Measurements from ENCODE around the gene HDAC10. TPM values are rescaled to one million over a fixed set of nuclear protein-coding genes. Genes with fewer than 3 reads are reported as not detected.

Gene HDAC10
- total RNA-seq, 1 donor from 2014 or later = 47.9 TPM

GRCh38 chr22:50227579-50228215 is 23.4 kb downstream of the HDAC10 start:
- H3K4me3 ChIP-seq = no peak overlapping the region
- H3K27ac ChIP-seq = no peak overlapping the region
- no peaks in the 10 kb centered on the region for H3K9me3 ChIP-seq
- no peaks in the 10 kb centered on the region for H3K4me1 ChIP-seq
- H3K27me3 ChIP-seq (ENCODE audit: low read depth) = no peaks in the 10 kb centered on the region
- intact Hi-C loops (cut with DNase I) = no loop called here
- DNase-seq (peak; percentile 38), ATAC-seq (no peak)
- TF ChIP-seq CTCF (IDR thresholded peaks at IDR 0.05) = no peak
- H3K36me3 ChIP-seq = peaks cover 90% of the 10 kb centered on the region

- intact Hi-C loops (cut with DNase I) = no loop called here
- no peak overlapping the region for H3K27ac ChIP-seq
- no peaks in the 10 kb centered on the region for H3K9me3 ChIP-seq
- ATAC-seq (no peak), DNase-seq (peak; percentile 39)
- no peaks in the 10 kb centered on the region for H3K27me3 ChIP-seq (ENCODE audit: low read depth)
- H3K4me1 ChIP-seq = no peaks in the 10 kb centered on the region
- TF ChIP-seq CTCF (IDR thresholded peaks at IDR 0.05) = no peak
- no peak overlapping the region for H3K4me3 ChIP-seq
- H3K36me3 ChIP-seq = peaks cover 90% of the 10 kb centered on the region
Observed at GRCh38 chr22:50226875-50227165, 24.2 kb downstream of the HDAC10 start.

GRCh38 chr22:50226063-50226874 is 24.8 kb downstream of the HDAC10 start:
- intact Hi-C loops (cut with DNase I) = no loop called here
- Histone ChIP-seq H3K4me1 (no peaks in the 10 kb centered on the region), H3K27me3 (ENCODE audit: low read depth) (no peaks in the 10 kb centered on the region), H3K9me3 (no peaks in the 10 kb centered on the region), H3K27ac (no peak overlapping the region), H3K4me3 (no peak overlapping the region), H3K36me3 (peaks cover 90% of the 10 kb centered on the region)
- DNase-seq = no peak
- TF ChIP-seq CTCF (IDR thresholded peaks at IDR 0.05) = no peak
- ATAC-seq = no peak

- intact Hi-C loops (cut with DNase I) = no loop called here
Observed at GRCh38 chr22:50225200-50225969, 25.7 kb downstream of the HDAC10 start.

More at GRCh38 chr22:50225200-50225969, 25.7 kb downstream of the HDAC10 start:
- Histone ChIP-seq H3K4me1 (no peaks in the 10 kb centered on the region), H3K4me3 (no peak overlapping the region), H3K36me3 (peaks cover 97% of the 10 kb centered on the region), H3K9me3 (no peaks in the 10 kb centered on the region), H3K27me3 (ENCODE audit: low read depth) (no peaks in the 10 kb centered on the region), H3K27ac (no peak overlapping the region)
- TF ChIP-seq CTCF (IDR thresholded peaks at IDR 0.05) = no peak
- DNase-seq (no peak), ATAC-seq (no peak)

All from lower lobe of right lung (tissue), 2 donors.